Neural progenitor cell (in vitro differentiated cells): Measurements from ENCODE around the gene BEST2.

ENCODE experiments used
- CTCF ChIP-seq: fragments of 200-600 bp; sonication (generic); IDR thresholded peaks from 2 replicates; pipeline ENCODE4 v1.5.1; 2017; ENCODE audit warnings: antibody characterized with exemption, mild to moderate bottlenecking
- EZH2 ChIP-seq: fragments of 200-600 bp; sonication (generic); IDR thresholded peaks from 2 replicates; pipeline ENCODE4 v1.6.1; 2017; ENCODE audit warnings: antibody characterized with exemption, mild to moderate bottlenecking, moderate library complexity
- EZH2phosphoT487 ChIP-seq: fragments of 200-600 bp; sonication (generic); IDR thresholded peaks from 2 replicates; pipeline ENCODE4 v1.6.1; 2017; ENCODE audit warnings: antibody characterized with exemption

- TF ChIP-seq CTCF (no peak), EZH2 (no peak), EZH2phosphoT487 (no peak)
These were observed 32.8 kb downstream of the BEST2 start for GRCh38 chr19:12784394-12784870.
